Pulmonary artery endothelial cell (primary cell): ENCODE measurements around the gene PHYH. TPM values are rescaled to one million over a fixed set of nuclear protein-coding genes. Genes with fewer than 3 reads are reported as not detected.
"Not testable (repeated sequence)": the region's sequence is repeated elsewhere in the genome, so short reads cannot be mapped to it uniquely, and the experiment has no call there.

Experiments
- DNase-seq: peaks from one replicate; pipeline ENCODE4 v3.0.0-alpha.2; 2011; ENCODE audit warnings: low read depth, low spot score
- total RNA-seq: library from RNA; depleted of rRNA; stranded (reverse); fragments of >200 nt; gene quantifications from 2 replicates; pipeline ENCODE4 v1.2.3, GENCODE V29; 2014

Gene PHYH
- total RNA-seq, 1 donor from 2014 or later = 8.6 TPM

DNA sequence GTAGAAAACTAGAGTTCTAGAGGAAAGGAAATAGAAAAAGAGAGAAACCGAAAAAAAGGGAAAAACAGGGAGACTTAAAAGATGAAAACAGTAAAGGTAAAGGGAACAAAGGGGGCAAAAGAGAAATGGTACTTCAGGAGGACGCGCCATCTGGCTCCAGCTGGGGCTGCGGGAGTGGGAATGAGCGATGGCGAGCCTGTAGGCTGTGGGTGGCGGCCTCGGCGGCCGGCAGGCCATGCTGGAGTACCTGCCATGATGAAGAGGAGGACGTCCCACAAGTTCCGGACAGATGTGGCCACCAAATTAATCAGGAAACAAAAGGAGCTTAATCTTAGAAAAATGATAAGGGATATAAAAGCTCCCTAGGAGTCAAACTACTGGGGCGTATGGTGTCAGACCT lies 21.7 kb upstream of the PHYH start:
- no peak for DNase-seq

GRCh38 chr10:13319166-13319565 lies 19.3 kb upstream of the PHYH start:
- DNase-seq = no peak

GRCh38 chr10:13317474-13317873 lies 17.6 kb upstream of the PHYH start:
- no peak for DNase-seq

DNA sequence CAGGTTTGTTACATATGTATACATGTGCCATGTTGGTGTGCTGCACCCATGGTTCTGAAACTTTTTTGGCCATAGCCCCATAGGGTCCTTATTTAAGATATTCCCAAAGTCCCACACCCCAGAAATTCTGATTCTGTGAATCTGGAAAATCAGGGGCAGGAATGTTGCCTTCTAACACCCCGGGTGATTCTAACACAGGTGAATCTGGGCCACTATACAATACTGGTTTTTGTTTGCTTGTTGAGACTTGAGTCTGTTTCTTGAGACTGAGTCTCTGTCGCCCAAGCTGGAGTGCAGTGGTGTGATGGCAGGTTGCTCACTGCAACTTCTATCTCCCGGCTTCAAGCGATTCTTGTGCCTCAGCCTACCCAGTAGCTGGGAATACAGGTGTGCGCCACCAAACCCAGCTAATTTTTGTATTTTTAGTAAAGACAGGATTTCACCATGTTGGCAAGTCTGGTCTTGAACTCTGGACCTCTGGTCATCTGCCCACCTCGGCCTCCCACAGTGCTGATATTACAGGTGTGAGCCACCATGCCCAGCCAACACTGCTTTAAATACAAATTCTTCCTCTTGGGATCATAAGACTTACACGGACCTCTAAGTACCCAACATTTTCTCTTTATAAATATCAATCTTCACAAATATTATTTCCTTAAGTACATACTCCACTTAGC lies 16.9 kb upstream of the PHYH start:
- no peak for DNase-seq

DNA sequence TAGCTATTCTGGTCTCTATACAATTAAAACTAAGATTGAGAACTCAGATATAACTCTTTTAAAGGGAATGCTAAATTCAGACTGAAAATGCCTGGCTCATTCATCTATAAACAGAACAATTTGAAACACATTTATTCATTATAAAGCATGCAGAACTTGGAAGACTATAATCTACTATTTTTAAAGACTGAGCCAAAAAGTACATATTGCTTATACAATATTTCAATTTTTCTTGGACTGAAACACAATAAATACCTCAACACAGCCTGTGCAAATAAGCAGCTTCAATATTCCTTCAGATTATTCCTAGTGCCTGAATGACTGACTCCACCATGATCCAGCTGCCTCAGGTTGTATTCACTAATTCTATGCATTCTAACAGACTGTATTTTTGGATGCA lies 15.5 kb upstream of the PHYH start:
- no peak for DNase-seq

DNA sequence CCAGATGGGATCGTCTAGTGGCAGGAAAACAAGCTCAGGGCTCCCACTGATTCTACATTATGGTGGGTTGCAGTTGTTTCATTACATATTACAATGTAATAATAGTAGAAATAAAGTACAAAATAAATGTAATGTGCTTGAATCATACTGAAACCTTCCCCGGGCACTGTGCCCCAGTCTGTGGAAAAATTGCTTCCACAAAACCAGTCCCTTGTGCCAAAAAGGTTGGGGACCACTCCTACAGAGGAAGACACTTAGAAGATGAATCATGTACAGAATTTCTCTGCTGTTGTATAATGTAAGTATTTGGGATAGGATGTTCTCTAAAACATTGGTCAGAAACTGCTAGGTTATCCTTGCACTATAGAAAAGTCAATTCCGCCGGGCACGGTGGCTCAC lies 11.3 kb upstream of the PHYH start:
- DNase-seq = no peak

- no peak for DNase-seq
Measured at GRCh38 chr10:13310518-13311176, 10.8 kb upstream of the PHYH start.

GRCh38 chr10:13309792-13310191 lies 9.9 kb upstream of the PHYH start:
- DNase-seq = no peak

DNA sequence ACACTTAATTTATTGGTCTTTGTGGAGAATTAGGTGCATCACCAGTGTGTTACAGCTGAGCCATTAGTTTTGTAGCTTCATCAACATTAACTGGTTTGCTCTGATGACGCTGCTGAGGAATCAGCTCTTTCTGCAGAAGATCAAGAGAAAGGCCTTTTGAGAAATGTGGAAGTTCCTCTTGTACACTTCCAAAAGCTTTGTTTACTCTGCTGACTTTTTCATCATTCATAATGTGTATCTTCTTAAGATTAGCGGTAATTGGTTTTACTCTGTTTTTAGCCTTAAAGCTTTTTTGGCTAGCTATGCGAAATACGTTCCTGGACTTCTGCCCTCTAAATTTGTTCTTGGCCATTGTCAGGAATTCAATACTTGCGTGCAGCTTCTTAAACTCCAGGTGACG lies 8.2 kb upstream of the PHYH start:
- DNase-seq = no peak

DNA sequence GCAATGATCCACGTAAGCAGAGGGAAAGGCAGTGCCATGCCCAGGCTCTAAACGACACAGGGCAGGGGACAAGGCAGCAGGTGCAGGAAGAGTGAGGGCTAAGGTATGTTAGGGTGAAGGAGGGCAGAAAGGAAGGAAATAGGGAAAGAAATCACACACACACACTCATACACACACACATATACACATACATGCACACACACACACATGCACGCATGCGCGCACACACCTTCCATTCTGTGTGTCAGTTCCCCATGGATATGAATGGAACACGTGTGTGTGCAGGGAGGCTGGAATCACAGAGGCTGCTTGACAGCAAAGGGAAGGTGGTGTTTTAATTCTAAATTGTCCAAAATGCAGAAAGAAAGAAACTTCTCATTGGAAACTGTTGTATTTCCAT lies 6.2 kb upstream of the PHYH start:
- DNase-seq = no peak

DNA sequence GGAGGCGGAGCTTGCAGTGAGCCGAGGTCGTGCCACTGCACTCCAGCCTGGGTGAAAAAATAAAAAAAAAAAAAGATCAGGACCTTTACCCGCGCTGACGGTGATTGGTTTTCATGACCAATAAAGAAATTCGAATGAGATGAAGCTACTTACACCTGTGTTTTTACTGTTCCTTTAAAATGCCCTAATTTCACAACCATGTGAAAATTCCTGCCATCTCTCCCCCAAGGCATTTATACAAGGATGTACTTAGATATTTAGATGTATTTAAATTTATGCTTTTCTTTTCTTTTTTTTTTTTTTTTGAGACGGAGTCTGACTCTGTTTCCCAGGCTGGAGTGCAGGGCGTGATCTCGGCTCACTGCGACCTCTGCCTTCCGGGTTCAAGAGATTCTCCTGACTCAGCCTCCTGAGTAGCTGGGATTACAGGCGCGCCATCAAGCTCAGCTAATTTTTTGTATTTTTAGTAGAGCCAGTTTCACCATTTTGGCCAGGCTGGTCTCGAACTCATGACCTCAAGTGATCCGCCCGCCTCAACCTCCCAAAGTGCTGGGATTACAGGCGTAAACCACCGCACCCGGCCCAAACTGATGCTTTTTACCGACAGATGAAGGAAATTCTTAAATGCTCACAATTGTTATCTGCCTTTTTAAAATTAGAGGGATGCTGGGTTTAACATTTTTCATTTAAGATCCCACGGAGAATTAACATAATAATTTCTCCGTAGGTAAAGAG lies 3.1 kb upstream of the PHYH start:
- DNase-seq = no peak

GRCh38 chr10:13298748-13299436 lies 972 bp downstream of the PHYH start:
- no peak for DNase-seq

- DNase-seq = no peak
Measured at GRCh38 chr10:13296476-13296875, 3.4 kb downstream of the PHYH start.

- DNase-seq = no peak
Measured at GRCh38 chr10:13294784-13295183, 5.1 kb downstream of the PHYH start.

- no peak for DNase-seq
Measured at GRCh38 chr10:13291821-13292773, 7.8 kb downstream of the PHYH start.

DNA sequence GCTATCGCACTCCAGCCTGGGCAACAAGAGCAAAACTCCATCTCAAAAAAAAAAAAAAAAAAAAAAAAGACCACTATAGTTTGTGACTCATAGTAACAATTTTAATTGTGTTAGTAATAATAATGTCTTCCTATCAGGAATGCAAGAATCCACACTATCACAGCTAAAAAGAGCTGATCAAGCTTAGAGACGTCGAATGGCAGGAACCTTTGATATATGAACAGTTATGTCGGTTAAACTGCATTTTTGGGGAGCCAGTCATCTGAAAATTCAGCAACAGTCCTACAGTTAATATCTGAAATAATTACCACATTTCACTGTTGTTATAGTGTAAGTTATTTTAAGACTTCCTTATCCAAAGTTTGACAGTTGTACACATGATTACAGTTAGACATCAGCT lies 8.8 kb downstream of the PHYH start:
- no peak for DNase-seq

- no peak for DNase-seq
Measured at GRCh38 chr10:13284050-13284449, 15.8 kb downstream of the PHYH start.

GRCh38 chr10:13282348-13282747 lies 17.5 kb downstream of the PHYH start:
- not testable (repeated sequence) for DNase-seq

GRCh38 chr10:13276749-13277365 lies 23.0 kb downstream of the PHYH start:
- no peak for DNase-seq

GRCh38 chr10:13276146-13276545 lies 23.7 kb downstream of the PHYH start:
- not testable (repeated sequence) for DNase-seq
